Neural progenitor cell (in vitro differentiated cells): Measurements from ENCODE around the gene TRAF5. TPM values are rescaled to one million over a fixed set of nuclear protein-coding genes. Genes with fewer than 3 reads are reported as not detected.

Experiments used
- DNase-seq: peaks from one replicate; pipeline ENCODE4 v3.0.0-alpha.2; 2016; ENCODE audit warnings: low spot score
- H2AFZ ChIP-seq: fragments of 200-600 bp; sonication (generic); replicated peaks from 2 replicates; pipeline ENCODE4 v1.6.1; 2016; ENCODE audit warnings: antibody characterized with exemption
- H3F3A ChIP-seq: fragments of 200-600 bp; sonication (generic); 2 replicates; pipeline ENCODE4 v1.6.1; 2016; ENCODE audit warnings: antibody characterized with exemption, low read depth
- H3K27ac ChIP-seq: fragments of 200-600 bp; sonication (generic); 2 replicates; pipeline ENCODE4 v1.5.1; 2016; ENCODE audit warnings: mild to moderate bottlenecking
- H3K27me3 ChIP-seq: fragments of 200-600 bp; sonication (generic); 2 replicates; pipeline ENCODE4 v1.6.1; 2016; ENCODE audit warnings: mild to moderate bottlenecking, moderate library complexity
- H3K36me3 ChIP-seq: fragments of 200-600 bp; sonication (generic); 2 replicates; pipeline ENCODE4 v1.5.1; 2016
- H3K4me1 ChIP-seq: fragments of 200-600 bp; sonication (generic); 2 replicates; pipeline ENCODE4 v1.6.1; 2016; ENCODE audit warnings: mixed run types
- H3K4me2 ChIP-seq: fragments of 200-600 bp; sonication (generic); 2 replicates; pipeline ENCODE4 v1.6.1; 2016
- H3K4me3 ChIP-seq: fragments of 200-600 bp; sonication (generic); 2 replicates; pipeline ENCODE4 v1.5.1; 2016
- H3K79me2 ChIP-seq: fragments of 200-600 bp; sonication (generic); 2 replicates; pipeline ENCODE4 v1.6.1; 2016; ENCODE audit warnings: low read depth
- H3K9ac ChIP-seq: fragments of 200-600 bp; sonication (generic); 2 replicates; pipeline ENCODE4 v1.6.1; 2016
- H3K9me3 ChIP-seq: fragments of 200-600 bp; sonication (generic); 2 replicates; pipeline ENCODE4 v1.5.1; 2016; ENCODE audit warnings: low read depth
- H4K20me1 ChIP-seq: fragments of 200-600 bp; sonication (generic); 2 replicates; pipeline ENCODE4 v1.6.1; 2016; ENCODE audit warnings: low read depth
- H3K27ac Mint-ChIP-seq: 3 replicates; pipeline ENCODE4 v1.8.0; 2021; ENCODE audit warnings: mixed read lengths
- H3K27me3 Mint-ChIP-seq: 2 replicates; pipeline ENCODE4 v1.8.0; 2022; ENCODE audit warnings: low read depth, mild to moderate bottlenecking, inconsistent platforms, moderate library complexity, mixed read lengths; ENCODE audit not compliant: insufficient read depth
- H3K36me3 Mint-ChIP-seq: 3 replicates; pipeline ENCODE4 v1.8.0; 2021; ENCODE audit warnings: mixed read lengths
- H3K4me1 Mint-ChIP-seq: 3 replicates; pipeline ENCODE4 v1.8.0; 2021; ENCODE audit warnings: mixed read lengths
- H3K4me3 Mint-ChIP-seq: 3 replicates; pipeline ENCODE4 v1.8.0; 2021; ENCODE audit warnings: mild to moderate bottlenecking, moderate library complexity, mixed read lengths
- H3K9me3 Mint-ChIP-seq: 3 replicates; pipeline ENCODE4 v1.8.0; 2020; ENCODE audit warnings: mixed read lengths
- EZH2 ChIP-seq: fragments of 200-600 bp; sonication (generic); IDR thresholded peaks from 2 replicates; pipeline ENCODE4 v1.6.1; 2017; ENCODE audit warnings: antibody characterized with exemption, mild to moderate bottlenecking, moderate library complexity
- EZH2phosphoT487 ChIP-seq: fragments of 200-600 bp; sonication (generic); IDR thresholded peaks from 2 replicates; pipeline ENCODE4 v1.6.1; 2017; ENCODE audit warnings: antibody characterized with exemption
- total RNA-seq: library from RNA; depleted of rRNA; stranded (reverse); fragments of >200 nt; gene quantifications from 2 replicates; pipeline ENCODE4 v1.2.3, GENCODE V29; 2015; ENCODE audit warnings: low replicate concordance
- TF ChIP-seq, protein P1 (sequence below): fragments of 200-600 bp; sonication (generic); IDR thresholded peaks from 2 replicates; pipeline ENCODE4 v1.5.1; 2017; ENCODE audit warnings: antibody characterized with exemption, mild to moderate bottlenecking

The TRAF5 gene
- total RNA-seq, 1 donor from 2014 or later, result 36.0 TPM

DNA sequence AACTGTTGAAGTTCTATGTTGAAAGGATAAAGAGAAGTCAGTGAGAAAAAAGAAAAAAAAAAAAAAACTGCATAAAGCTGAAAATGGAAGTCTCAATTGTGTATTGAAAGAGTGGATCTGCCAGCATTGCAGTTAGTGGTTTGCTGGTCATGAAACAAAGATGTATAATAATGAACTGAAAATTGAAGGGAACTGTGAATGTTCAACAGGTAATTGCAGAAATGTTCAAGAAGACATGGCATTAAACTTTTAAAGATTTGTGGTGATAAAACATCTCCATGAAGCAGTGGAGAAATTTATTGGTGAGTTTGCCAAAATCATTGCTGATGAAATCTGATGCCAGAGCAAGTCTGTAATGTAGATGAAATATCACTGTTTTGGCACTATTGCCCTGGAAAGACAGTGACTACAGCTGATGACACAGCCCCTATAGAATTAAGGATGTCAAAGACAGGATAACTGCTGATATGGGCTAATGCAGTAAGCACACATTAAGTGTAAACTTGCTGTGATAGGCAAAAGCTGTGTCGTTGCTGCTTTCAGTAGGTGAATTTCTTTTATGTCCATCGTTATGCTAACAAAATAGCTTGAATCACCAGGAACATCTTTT, 94.3 kb downstream of the TRAF5 start:
- Histone ChIP-seq H3K79me2 (no peaks in the 10 kb centered on the region), H3K36me3 (no peaks in the 10 kb centered on the region), H3K27me3 (peaks cover 5% of the 10 kb centered on the region), H3F3A (no peaks in the 10 kb centered on the region), H3K27ac (no peak overlapping the region), H4K20me1 (no peaks in the 10 kb centered on the region), H2AFZ (no peak overlapping the region), H3K4me3 (no peak overlapping the region), H3K4me1 (no peaks in the 10 kb centered on the region), H3K9ac (no peak overlapping the region), H3K4me2 (no peak overlapping the region), H3K9me3 (no peaks in the 10 kb centered on the region)
- Mint-ChIP-seq H3K36me3 (peaks cover 3% of the 10 kb centered on the region), H3K27me3 (peaks cover 2% of the 10 kb centered on the region), H3K27ac (no peak overlapping the region), H3K4me1 (peaks cover 10% of the 10 kb centered on the region), H3K9me3 (peaks cover 13% of the 10 kb centered on the region), H3K4me3 (no peak overlapping the region)
- no peak for DNase-seq
- TF ChIP-seq, protein P1, sequence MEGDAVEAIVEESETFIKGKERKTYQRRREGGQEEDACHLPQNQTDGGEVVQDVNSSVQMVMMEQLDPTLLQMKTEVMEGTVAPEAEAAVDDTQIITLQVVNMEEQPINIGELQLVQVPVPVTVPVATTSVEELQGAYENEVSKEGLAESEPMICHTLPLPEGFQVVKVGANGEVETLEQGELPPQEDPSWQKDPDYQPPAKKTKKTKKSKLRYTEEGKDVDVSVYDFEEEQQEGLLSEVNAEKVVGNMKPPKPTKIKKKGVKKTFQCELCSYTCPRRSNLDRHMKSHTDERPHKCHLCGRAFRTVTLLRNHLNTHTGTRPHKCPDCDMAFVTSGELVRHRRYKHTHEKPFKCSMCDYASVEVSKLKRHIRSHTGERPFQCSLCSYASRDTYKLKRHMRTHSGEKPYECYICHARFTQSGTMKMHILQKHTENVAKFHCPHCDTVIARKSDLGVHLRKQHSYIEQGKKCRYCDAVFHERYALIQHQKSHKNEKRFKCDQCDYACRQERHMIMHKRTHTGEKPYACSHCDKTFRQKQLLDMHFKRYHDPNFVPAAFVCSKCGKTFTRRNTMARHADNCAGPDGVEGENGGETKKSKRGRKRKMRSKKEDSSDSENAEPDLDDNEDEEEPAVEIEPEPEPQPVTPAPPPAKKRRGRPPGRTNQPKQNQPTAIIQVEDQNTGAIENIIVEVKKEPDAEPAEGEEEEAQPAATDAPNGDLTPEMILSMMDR, result no peak
- TF ChIP-seq EZH2phosphoT487 (no peak), EZH2 (no peak)

DNA sequence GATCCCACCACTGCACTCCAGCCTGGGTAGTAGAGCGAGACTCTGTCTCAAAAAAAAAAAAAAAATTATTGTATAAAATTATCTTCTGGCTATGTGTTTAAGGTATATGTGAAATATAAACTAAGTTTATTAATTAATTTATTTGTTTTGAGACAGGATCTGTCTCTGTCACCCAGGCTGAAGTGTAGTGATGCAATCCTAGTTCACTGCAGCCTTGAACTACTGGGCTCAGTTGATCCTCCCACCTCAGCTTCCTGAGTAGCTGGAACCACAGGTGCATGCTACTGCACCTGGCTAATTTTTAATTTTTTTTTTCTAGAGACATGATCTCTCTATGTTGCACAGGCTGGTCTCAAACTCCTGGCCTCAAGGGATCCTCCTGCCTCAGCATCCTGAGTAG, 97.4 kb downstream of the TRAF5 start:
- TF ChIP-seq EZH2phosphoT487 (no peak), EZH2 (no peak)
- TF ChIP-seq, protein P1, result no peak
- no peaks in the 10 kb centered on the region for H3K4me1 ChIP-seq
- no peaks in the 10 kb centered on the region for H3K36me3 ChIP-seq
- H3K9me3 ChIP-seq, result no peaks in the 10 kb centered on the region
- H3K9me3 Mint-ChIP-seq, result no peaks in the 10 kb centered on the region
- H2AFZ ChIP-seq, result no peak overlapping the region
- no peaks in the 10 kb centered on the region for H3K79me2 ChIP-seq
- H3K4me1 Mint-ChIP-seq, result peaks cover 10% of the 10 kb centered on the region
- no peak overlapping the region for H3K27ac Mint-ChIP-seq
- H3K9ac ChIP-seq, result no peak overlapping the region
- H3K4me2 ChIP-seq, result no peak overlapping the region
- H3F3A ChIP-seq, result no peaks in the 10 kb centered on the region
- no peak overlapping the region for H3K4me3 ChIP-seq
- no peaks in the 10 kb centered on the region for H4K20me1 ChIP-seq
- H3K27me3 Mint-ChIP-seq, result peaks cover 2% of the 10 kb centered on the region
- H3K4me3 Mint-ChIP-seq, result no peak overlapping the region
- H3K27me3 ChIP-seq, result no peaks in the 10 kb centered on the region
- no peak overlapping the region for H3K27ac ChIP-seq
- no peaks in the 10 kb centered on the region for H3K36me3 Mint-ChIP-seq
- no peak for DNase-seq

Other genes with a start within 250 kb of the TRAF5 start
- 0.99 and 1.6 TPM in 2 replicates for gene KCNH1, start 192.7 kb upstream of the TRAF5 start, total RNA-seq
- 31.3 and 44.8 TPM in 2 replicates for gene RCOR3, start 67.5 kb upstream of the TRAF5 start, total RNA-seq
- 0.77 and 1.5 TPM in 2 replicates for gene RD3, start 165.3 kb downstream of the TRAF5 start, total RNA-seq